CD4-positive, alpha-beta T cell treated with Interleukin-21 for 1 hour (primary cell): Measurements from ENCODE around the gene ZNF580.

Experiments
- DNase-seq: peaks from one replicate; pipeline ENCODE4 v3.0.0-alpha.2; 2020

Gene ZNF580

DNA sequence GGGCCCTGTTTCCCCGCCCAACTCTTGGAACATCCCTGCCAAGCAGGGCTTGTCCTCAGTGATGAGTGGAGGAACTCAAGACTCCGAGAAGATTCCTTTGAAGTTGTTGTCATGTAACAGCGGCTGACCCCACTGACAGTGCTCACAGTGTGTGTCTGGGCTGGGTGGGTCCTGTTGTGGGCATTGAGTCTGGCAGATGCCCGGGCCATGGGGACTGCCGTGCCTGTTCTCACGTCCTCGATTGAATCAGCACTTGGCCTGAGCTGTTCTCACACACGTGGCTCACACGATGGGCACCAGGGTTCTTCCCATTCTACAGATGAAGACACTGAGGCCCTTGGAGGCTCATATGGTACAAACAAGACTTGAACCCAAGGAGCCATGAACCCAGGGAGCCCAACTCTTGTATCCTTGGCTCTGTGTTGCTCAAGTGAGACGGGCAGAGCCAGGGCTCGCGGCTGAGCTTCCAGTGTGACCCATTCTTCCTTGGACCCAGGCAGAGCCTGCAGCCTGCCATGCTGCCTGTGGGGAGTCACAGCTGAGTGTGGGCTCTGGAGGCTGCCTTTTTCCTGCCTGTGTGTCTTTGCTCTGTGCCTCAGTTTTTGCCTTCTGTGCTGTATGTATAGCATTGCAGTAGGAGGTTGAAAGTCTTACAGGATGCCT lies 25.7 kb downstream of the ZNF580 start:
- DNase-seq = no peak

DNA sequence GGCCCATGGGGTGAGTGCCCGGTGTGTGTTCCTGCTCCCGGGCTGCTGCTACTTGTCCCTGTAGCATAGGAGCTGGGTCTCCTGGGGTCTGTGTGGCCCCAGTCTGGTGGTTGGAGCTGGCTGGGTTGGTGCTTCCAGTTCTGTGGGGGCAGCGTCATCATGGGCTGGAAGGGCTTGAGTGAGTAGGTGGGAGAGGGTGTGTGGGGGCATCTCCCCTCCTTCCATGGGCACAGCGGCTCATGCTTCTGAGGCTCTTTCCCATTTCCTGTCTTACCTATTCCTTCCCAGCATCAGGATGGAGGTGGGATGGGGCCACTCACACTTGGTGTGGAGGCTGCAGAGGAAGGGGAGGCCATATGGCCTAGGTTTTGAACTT lies 26.2 kb downstream of the ZNF580 start:
- DNase-seq = no peak

DNA sequence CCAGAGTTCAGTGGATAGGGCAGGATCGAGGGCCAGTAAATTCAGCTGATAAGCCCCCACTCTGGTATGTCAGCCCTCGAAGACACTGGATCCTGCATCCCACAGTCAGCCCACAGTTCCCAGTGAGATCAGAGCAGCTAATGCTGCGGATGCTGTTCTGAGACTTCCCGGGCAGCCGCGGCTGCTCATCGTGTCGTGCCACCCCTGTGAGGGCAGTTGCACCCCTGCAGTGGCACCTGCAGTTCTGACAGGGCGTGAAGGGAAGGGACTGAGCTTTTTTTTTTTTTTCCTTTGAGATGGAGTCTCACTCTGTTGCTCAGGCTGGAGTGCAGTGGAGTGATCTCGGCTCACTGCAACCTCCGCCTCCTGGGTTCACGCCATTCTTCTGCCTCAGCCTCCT lies 26.7 kb downstream of the ZNF580 start:
- DNase-seq = no peak

DNA sequence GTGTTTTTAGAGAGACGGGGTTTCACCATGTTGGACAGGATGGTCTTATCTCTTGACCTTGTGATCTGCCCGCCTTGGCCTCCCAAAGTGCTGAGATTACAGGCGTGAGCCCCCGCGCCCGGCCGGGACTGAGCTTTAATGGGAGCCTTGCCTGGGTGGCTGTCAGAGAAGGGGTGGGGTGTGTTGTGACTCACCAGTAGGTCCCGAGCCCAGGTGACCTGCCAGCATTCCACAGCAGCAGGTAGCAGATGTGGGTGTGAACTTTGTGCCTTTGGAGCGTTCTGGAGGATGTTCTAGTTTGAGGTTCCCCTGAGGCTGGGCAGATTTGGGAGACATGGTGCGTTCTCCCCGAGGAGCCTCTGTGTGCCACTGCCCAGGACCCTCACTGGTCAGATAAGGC lies 27.2 kb downstream of the ZNF580 start:
- no peak for DNase-seq

DNA sequence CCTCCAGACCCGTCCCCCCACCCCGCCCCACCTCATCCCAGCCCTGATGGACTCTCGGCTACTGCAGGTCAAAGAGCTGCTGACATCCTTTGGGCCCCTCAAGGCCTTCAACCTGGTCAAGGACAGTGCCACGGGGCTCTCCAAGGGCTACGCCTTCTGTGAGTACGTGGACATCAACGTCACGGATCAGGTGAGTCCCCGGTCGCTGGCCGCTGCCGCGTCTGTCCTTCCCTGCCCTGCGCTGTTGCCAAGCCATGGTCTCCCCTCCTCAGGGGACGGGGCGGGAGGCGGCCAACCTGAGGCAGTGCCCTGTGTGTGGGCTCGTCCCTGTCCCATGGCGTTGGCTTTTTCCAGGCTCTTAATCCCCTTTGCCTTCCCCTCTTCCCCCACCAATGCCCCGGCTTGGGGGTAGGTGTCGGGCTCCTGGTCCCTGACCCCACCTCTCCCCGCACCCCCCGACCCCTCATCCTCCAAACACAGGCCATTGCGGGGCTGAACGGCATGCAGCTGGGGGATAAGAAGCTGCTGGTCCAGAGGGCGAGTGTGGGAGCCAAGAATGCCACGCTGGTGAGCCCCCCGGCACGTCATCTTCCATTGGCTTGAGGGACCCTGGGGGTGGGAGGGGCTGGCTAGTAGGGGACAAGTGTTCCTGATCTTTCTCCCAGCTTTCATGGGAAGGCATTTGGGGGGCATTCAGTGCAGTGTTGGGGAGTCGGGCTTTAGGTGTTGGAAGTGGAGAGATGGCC lies 28.0 kb downstream of the ZNF580 start:
- no peak for DNase-seq

DNA sequence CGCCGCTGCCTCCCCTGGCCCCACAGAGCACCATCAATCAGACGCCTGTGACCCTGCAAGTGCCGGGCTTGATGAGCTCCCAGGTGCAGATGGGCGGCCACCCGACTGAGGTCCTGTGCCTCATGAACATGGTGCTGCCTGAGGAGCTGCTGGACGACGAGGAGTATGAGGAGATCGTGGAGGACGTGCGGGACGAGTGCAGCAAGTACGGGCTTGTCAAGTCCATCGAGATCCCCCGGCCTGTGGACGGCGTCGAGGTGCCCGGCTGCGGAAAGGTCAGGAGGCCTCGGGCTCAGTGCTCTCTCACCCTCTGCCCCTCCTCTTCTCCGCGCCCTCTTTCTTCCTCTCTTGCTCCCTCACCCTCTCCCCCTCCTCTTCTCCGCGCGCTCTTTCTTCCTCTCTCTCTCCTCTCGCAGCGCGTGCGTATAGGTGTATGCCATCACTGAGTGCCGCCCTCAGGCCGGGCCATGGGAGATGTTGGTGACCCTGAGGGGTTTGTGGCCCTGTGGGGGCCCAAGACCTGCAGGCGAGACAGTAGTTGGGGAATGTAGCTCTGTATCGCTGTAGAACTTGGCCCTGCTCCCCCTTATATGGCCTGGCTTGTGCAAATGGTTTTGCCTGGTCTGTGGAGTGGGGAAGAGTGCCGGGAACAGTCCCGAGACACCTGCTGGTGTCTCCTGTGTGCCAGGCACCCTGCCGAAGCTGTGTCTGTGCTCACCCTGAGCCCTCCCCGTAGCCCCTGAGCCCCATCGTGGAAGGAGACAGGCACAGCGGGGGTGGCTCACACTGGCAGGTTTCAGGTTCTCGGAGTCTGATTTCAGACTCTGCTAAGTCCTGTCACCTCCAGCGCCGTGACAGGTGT lies 28.8 kb downstream of the ZNF580 start:
- no peak for DNase-seq

DNA sequence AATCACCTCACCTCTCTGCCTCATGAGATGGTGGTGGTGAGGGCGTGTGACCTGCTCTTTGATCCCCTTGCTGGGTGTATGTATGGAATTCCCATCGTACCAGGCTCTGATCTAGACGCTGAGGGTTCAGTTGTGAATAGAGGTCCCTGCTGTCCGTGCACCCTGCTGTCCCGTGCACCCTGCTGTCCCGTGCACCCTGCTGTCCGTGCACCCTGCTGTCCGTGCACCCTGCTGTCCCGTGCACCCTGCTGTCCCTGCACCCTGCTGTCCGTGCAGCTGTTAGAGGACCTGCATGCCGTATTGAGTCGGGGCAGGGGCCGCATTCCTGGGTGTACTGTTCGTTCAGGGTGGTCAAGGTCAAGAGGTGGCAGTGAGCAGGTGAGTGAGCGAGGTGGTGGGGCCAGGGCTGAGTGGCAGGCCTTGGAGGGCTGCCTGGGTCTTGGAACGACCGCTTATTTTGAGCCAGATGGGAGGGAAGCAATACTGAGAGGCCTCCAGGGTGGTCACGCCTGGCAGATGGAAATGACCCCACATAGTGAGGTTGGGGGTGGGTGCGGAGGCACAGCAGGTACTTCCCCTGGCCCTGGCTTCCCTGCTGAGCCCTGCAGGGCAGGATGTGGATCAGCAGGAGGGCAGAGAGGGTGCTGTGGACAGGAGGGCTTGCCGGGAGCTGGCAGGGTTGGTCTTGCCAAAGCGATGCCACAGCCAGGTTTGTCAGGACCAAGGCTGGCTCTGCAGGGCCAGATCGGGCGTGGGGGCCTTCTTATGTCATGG lies 29.7 kb downstream of the ZNF580 start:
- no peak for DNase-seq

DNA sequence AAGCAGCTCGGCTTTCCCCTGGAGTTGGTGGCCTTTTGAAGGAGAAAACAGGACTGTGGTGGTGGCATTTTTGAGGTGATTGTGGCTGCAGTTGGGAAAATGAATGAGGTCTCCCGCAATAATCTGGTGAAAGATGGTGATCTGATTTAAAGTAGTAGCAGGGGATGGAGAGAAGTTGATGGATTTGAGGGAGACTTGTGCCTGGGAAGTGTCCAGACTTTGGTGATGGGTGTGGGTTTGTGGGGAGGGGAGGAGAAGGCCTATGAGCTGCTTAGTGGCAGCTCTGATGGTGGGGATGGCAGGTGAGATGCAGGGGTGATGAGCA lies 30.2 kb downstream of the ZNF580 start:
- no peak for DNase-seq

DNA sequence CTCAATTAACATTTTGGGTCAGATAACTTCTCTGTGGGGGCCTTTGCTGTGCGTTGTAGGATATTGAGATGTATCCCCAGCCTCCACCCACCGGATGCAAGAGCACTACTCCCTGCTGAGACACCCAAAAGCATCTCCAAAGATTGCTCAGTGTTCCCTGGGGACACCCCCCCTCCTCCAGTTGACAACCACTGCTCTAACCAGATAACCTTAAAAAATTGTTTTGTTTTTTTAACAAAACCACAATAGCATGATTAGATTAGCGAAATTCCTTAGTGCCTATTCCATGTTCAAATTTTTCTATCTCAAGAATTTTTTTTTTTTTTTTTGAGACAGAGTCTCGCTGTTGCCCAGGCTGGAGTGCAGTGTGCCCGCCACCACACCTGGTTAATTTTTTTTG lies 31.6 kb downstream of the ZNF580 start:
- no peak for DNase-seq

DNA sequence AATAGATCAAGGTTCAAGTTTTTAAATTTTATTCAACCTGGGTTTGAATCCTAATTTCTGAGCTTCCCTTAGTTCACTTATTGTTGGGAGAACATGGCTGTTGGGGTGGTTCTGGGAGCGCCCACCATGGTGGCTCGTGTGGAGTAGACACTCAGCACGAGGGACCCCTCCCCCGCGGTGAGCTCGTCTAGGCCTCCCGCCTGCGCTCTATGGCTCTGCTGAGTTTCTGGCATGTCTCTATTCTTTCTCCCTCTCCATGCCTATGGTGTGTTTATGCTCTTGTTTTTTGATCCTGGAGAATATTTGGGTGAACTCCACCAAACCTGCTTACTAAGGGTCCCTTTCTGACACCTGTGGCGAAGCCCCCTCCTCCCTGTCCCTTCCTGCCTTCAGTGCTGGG lies 32.7 kb downstream of the ZNF580 start:
- DNase-seq = no peak

DNA sequence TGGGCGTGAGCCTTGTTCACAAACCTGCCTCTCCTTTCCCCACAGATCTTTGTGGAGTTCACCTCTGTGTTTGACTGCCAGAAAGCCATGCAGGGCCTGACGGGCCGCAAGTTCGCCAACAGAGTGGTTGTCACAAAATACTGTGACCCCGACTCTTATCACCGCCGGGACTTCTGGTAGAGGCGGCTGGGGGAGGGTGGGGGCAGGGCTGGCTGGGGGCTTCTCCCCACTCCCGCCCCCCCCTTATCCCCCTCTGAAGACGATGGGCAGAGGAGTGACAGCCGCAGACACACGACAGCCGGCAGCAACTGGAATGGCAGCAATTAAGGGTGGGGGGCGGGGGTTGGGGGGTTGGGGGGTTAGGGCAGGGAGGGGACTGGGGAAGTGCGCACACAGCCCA lies 33.1 kb downstream of the ZNF580 start:
- DNase-seq = no peak

DNA sequence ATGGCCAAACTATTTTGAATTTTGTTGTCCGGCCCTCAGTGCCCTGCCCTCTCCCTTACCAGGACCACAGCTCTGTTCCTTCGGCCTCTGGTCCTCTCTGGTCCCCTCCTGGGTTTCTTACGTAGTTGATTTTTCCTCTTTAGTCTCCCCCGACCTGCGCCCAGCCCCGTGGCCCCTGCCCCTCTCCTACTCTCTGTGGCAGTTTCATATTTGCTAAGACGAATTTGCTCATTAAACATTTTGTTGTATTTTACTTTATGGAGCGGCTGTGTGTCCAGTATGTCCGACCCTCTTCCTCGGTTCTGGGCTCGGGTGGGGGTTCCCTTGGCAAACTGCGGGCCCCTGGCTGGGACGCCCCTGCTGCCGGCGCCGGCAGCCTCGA lies 33.6 kb downstream of the ZNF580 start:
- no peak for DNase-seq

DNA sequence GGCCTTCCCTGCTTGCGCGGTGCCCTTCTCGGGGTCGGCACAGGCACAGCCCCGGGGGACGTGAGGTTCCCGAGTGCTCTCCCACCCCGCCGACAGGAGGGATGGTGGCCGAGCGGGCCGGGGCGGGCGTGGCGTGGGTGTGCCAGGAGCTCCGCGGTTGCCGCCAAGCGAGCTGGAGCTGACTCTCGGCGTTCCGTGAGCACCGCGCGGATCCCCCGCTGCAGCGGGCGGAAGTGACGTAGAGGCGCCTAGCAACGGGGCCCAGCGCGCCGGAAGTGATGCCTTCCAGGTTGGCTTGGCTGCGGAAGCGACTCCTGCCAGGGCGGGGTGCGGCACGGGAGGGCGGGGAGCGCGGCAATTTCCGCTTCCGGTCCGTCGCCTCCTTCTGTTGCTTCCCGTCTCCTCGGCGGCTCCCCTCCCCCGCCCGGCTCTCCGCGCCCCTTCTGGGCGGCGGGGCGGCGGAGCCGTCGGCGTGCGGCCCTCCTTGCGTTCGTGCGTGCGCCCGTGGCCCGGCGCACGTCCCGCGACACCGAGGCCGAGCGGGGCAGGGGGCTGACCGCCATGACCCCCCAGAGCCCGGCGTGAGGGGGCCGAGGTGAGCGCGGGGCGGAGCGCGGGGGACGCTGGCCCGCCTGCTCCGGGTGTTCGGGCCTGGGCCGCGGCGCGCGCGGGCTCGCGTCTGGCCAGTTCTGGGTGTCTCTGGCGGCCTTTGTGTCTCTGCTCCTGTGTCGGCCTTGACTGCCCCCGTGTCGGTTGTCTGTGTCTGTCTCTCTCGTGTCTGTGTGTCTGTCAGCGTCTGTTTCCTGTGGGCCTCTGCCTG lies 34.2 kb downstream of the ZNF580 start, which contains the start of gene EPN1:
TSS of gene EPN1 (plus strand) at position 386 of the 820 bp plus-strand sequence. CDS start 3,402 bp downstream, outside the sequence.
- peak; percentile 97 for DNase-seq

DNA sequence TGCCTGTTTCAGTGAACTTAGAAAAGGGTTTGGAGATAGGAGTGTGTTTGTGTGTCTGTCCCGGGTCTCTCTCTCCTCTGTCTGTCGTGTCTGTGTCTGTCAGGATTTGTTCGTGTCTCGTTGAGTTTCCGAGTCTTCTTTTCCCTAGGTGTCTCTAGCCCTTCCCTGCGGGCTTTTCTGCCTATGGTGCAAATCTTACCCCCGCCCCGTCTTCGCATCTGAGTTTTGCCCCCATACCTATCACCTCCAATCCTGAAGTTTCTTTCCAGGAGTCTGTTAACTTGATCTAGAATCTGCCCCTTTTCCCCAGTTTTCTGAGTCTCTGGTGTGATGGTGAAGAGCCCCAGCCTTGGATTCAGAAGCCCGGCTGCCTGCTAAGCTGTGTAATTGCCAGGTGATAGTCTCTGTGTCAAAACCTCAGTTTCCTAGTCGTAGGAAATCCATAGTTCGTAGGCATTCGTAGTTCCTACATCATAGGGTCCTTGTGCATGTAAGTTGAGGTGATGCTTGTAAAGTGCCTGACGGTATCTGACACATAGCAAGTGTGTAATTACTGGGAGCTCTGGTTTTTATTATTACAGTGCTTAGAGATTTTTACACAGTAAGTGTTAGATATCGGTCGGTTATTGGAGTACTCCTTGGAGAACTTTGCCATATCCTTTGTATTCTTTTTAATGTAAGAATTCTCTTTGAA lies 35.0 kb downstream of the ZNF580 start:
- no peak for DNase-seq

DNA sequence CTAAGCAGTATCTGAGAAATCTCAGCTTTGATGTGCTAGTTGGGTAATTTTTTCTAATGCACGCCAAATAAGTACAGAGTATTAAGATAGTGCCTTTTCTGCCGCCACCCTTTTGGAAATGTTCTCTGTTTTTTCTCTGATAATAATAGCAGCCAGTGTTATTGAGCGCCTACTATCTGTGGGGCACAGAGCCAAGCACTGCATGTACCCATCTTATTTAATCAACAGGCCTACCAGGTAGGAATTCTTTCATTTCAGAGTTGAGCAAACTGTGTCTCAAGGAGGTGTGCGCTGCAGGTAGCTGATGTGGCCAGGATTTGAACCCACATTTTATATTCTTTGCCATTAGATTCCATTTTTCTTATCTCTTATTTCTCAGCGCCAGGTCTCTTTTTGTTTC lies 35.6 kb downstream of the ZNF580 start:
- DNase-seq = no peak

DNA sequence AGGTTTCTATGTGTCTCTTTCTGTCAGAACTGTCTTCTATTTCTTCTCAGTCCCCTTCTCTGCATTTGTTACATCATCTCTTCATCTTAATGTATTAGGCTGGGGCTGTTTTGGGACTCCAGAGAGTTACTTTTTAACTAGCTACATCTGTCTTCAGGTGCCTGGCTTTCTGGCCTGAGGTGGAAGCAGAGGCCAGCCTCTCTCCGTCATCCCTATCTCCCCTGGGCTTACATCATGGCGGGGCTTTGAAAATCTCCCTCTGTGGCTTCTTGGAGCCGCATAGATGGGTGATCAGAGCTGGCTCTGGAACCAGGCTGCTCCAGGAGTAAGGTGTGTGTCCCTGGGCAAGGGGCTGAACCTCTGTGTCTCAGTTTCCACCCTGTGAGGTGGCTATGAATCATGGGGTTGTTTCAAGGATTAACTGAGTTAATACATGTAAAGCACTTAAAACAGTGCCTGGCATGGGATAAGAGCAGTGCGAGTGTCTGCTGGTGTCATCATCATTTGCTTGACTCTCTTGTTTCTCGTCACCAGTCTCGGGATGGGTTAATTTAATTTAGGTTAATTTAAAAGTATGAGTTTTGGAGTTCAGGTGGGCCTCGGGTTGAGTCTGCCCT lies 36.2 kb downstream of the ZNF580 start:
- DNase-seq = no peak

DNA sequence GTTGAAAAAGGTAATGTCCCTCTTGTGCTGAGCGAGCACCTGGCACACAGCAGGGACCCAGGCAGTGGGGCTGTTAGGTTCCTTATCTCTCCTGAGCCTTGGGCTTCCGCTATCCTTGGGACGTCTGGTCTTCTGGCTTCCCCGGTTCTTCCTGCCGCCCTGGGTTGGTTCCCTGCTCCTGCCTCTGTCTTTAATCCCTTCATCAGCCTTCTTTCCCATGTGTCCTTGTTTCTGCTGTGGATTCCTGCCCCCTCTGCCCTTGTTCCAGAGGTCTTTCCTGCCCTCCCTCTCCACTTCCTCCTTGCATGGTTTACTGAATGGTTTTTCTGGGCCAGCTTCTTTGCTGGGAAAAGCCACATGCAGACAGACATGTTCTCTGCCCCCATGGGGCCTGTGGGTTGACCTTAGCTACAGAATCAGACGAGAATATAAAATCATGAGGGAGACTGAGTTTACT lies 36.8 kb downstream of the ZNF580 start:
- DNase-seq = no peak

DNA sequence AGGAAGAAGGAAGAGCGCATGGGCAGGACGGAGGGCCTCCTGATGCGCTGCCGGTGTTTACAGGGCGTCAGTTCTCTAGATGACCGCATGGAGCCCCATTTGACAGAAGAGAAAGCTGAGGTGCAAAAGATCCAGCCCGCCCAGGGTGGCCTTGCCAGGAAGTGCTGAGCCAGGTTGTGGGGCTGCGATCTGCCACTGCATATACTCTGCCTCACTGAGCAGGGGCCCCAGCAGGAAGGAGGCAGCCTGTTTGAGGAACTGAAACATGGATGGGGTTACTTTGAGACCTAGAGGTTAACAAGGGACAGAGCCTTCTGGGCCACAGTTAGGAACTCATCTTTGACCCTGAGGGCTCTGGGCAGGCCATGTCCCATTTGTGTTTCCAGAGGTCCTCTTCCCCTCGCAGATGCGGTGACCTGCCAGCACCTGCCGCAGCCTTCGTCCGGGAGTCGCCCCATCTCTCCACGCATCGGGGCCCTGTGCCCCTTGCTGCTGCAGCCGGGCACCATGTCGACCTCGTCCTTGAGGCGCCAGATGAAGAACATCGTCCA lies 37.4 kb downstream of the ZNF580 start:
- DNase-seq = peak; percentile 29

DNA sequence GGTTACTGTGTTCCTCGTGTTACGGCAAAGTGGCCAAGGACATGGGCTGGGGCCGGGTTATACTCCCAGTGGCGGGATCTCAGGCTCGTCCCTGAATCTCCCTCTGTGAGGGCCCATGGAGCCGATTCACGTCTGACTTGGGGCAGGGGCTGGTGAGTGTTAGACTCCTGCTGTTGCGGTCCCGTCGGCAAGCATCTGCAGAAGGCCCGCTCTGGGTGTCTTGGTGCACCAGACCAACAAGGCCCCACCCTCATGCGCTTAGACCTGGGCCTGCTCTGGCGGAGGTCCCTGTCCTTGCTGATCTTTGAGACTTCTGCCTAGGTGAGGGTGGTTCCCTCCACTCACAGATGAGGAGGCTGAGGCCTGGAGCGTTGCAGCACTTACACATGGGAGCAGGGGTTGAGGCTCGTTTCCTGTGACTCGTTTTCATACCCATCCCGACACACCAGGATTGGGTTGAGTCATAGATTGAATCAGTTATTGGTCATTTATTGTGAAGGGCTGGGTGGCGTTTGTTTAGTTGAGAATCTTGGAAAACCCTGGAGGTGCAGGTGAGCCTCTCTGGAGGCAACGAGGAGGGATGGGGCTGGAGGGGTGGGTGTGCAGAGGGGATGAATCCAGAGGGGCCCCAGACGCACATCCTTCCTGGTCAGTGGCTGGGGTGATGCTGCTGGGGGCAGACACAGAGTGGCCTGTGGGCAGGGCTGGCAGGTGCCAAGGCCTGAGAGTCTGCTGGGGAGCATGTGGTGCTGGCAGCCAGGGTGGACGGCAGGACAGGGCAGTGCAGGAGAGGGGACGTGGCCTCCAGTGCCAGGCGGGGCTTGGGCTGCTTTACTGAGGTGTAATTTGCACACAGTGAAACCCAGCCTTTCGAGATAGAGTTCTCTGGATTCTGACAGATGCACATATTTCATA lies 38.8 kb downstream of the ZNF580 start:
- DNase-seq = no peak
